Measurements from ENCODE around the gene IL32. TPM values are rescaled to one million over a fixed set of nuclear protein-coding genes. Genes with fewer than 3 reads are reported as not detected.
"Not testable (repeated sequence)": the region's sequence is repeated elsewhere in the genome, so short reads cannot be mapped to it uniquely, and the experiment has no call there.

IL32 gene
- total RNA-seq, 4 donors from 2014 or later, result 21.9 to 720 (median 492) TPM

GRCh38 chr16:3050487-3050886 is 15.0 kb upstream of the IL32 start:
- H3K27ac ChIP-seq, result no peak overlapping the region
- no peaks in the 10 kb centered on the region for H3K9me3 ChIP-seq
- H3K36me3 ChIP-seq, result no peaks in the 10 kb centered on the region
- H3K27me3 ChIP-seq, result peaks cover 55% of the 10 kb centered on the region
- no peak overlapping the region for H3K4me3 ChIP-seq
- no peak for DNase-seq
- no peak for TF ChIP-seq POLR2AphosphoS5 (IDR thresholded peaks at IDR 0.05)
- TF ChIP-seq EP300 (IDR thresholded peaks at IDR 0.05; ENCODE audit: low read depth), result no peak
- no peak for TF ChIP-seq CTCF (IDR thresholded peaks at IDR 0.05)
- TF ChIP-seq POLR2A (IDR thresholded peaks at IDR 0.05), result no peak
- WGBS, 2 donors (ENCODE audit: low coverage in 1 of 2), result 20 to 70% methylated on average over 1 to 5 of the region's 5 CpGs
- peaks cover 0 to 16% (median 14%) of the 10 kb centered on the region in 4 donors for H3K4me1 ChIP-seq
- in situ Hi-C loops (cut with MboI; ENCODE audit: low pct_ligation_motif_present in 1 of 4, low pct_unique_long_range_greater_than_20kb in 1 of 4, low sequenced_read_pairs in 3 of 4), result no loop called here
- intact Hi-C loops (cut with DNase I; ENCODE audit: low total_unique reads), result loop anchor here (10.0 kb wide), 1 partner anchor 114 kb away; no protein-coding TSS in a partner anchor

- TF ChIP-seq EP300 (IDR thresholded peaks at IDR 0.05; ENCODE audit: low read depth) (no peak), CTCF (IDR thresholded peaks at IDR 0.05) (no peak), POLR2AphosphoS5 (IDR thresholded peaks at IDR 0.05) (no peak), POLR2A (IDR thresholded peaks at IDR 0.05) (no peak)
- DNase-seq, result no peak
- intact Hi-C loops (cut with DNase I; ENCODE audit: low total_unique reads), result loop anchor here (10.0 kb wide), 1 partner anchor 114 kb away; no protein-coding TSS in a partner anchor
- 43 to 49% methylated on average over 4 of the region's 4 CpGs for WGBS, 2 donors (ENCODE audit: low coverage in 1 of 2)
- Histone ChIP-seq H3K9me3 (no peaks in the 10 kb centered on the region), H3K27me3 (peaks cover 50% of the 10 kb centered on the region), H3K4me3 (no peak overlapping the region), H3K27ac (no peak overlapping the region), H3K4me1 (peaks cover 0 to 11% (median 9%) of the 10 kb centered on the region in 4 donors), H3K36me3 (no peaks in the 10 kb centered on the region)
- in situ Hi-C loops (cut with MboI; ENCODE audit: low pct_ligation_motif_present in 1 of 4, low pct_unique_long_range_greater_than_20kb in 1 of 4, low sequenced_read_pairs in 3 of 4), result no loop called here
Measured at GRCh38 chr16:3051009-3051408, 14.4 kb upstream of the IL32 start.

- in situ Hi-C loops (cut with MboI; ENCODE audit: low pct_ligation_motif_present in 1 of 4, low pct_unique_long_range_greater_than_20kb in 1 of 4, low sequenced_read_pairs in 3 of 4), result no loop called here
- WGBS, 2 donors (ENCODE audit: low coverage in 1 of 2), result 60% methylated on average over 9 of the region's 9 CpGs; no CpG with 5 or more reads in 1 of the 2 donors
- H3K4me1 ChIP-seq, result peaks cover 0 to 6% (median 4%) of the 10 kb centered on the region in 4 donors
- H3K27ac ChIP-seq, result no peak overlapping the region
- H3K4me3 ChIP-seq, result no peak overlapping the region
- intact Hi-C loops (cut with DNase I; ENCODE audit: low total_unique reads), result loop anchor here (10.0 kb wide), 1 partner anchor 113 kb away; no protein-coding TSS in a partner anchor
- no peaks in the 10 kb centered on the region for H3K36me3 ChIP-seq
- peaks cover 45% of the 10 kb centered on the region for H3K27me3 ChIP-seq
- DNase-seq, result no peak
- no peaks in the 10 kb centered on the region for H3K9me3 ChIP-seq
- TF ChIP-seq CTCF (IDR thresholded peaks at IDR 0.05), result no peak
- TF ChIP-seq EP300 (IDR thresholded peaks at IDR 0.05; ENCODE audit: low read depth), result no peak
- TF ChIP-seq POLR2AphosphoS5 (IDR thresholded peaks at IDR 0.05), result no peak
- no peak for TF ChIP-seq POLR2A (IDR thresholded peaks at IDR 0.05)
Measured at GRCh38 chr16:3051494-3051893, 13.9 kb upstream of the IL32 start.

- H3K27ac ChIP-seq; H3K36me3 ChIP-seq; in situ Hi-C loops (cut with MboI; ENCODE audit: low pct_ligation_motif_present in 1 of 4, low pct_unique_long_range_greater_than_20kb in 1 of 4, low sequenced_read_pairs in 3 of 4); H3K4me3 ChIP-seq; DNase-seq; H3K4me1 ChIP-seq; H3K9me3 ChIP-seq: not testable (repeated sequence)
- H3K27me3 ChIP-seq, result peaks cover 32% of the 10 kb centered on the region
- 87 to 100% methylated on average over 2 to 11 of the region's 12 CpGs for WGBS, 2 donors (ENCODE audit: low coverage in 1 of 2)
- intact Hi-C loops (cut with DNase I; ENCODE audit: low total_unique reads), result loop anchor here (10.0 kb wide), 1 partner anchor 112 kb away; no protein-coding TSS in a partner anchor
Measured at GRCh38 chr16:3052571-3053329, 12.7 kb upstream of the IL32 start.

GRCh38 chr16:3053330-3053710 is 12.1 kb upstream of the IL32 start:
- H3K27ac ChIP-seq; H3K4me3 ChIP-seq; H3K9me3 ChIP-seq; in situ Hi-C loops (cut with MboI; ENCODE audit: low pct_ligation_motif_present in 1 of 4, low pct_unique_long_range_greater_than_20kb in 1 of 4, low sequenced_read_pairs in 3 of 4); H3K36me3 ChIP-seq; DNase-seq; H3K4me1 ChIP-seq: not testable (repeated sequence)
- H3K27me3 ChIP-seq, result peaks cover 26% of the 10 kb centered on the region
- intact Hi-C loops (cut with DNase I; ENCODE audit: low total_unique reads), result loop anchor here (10.0 kb wide), 1 partner anchor 111 kb away; no protein-coding TSS in a partner anchor
- WGBS, 2 donors (ENCODE audit: low coverage in 1 of 2), result 88% methylated on average over 7 of the region's 13 CpGs; no CpG with 5 or more reads in 1 of the 2 donors
